ENCODE measurements around the gene CCDC154.

The CCDC154 gene

GRCh38 chr16:1454561-1454960, 10.2 kb upstream of the CCDC154 start:
- TF ChIP-seq CTCF (IDR thresholded peaks at IDR 0.05; ENCODE audit: low read length, missing control alignments): no peak
- DNase-seq (ENCODE audit: low read depth): no peak
- H3K4me3 ChIP-seq (replicated peaks; ENCODE audit: low read depth, low read length): no peak overlapping the region

- H3K4me3 ChIP-seq (replicated peaks; ENCODE audit: low read depth, low read length): no peak overlapping the region
- no peak for DNase-seq (ENCODE audit: low read depth)
- TF ChIP-seq CTCF (IDR thresholded peaks at IDR 0.05; ENCODE audit: low read length, missing control alignments): no peak
These were observed 9.0 kb upstream of the CCDC154 start for GRCh38 chr16:1453316-1453715.

GRCh38 chr16:1452530-1452929, 8.2 kb upstream of the CCDC154 start:
- no peak for TF ChIP-seq CTCF (IDR thresholded peaks at IDR 0.05; ENCODE audit: low read length, missing control alignments)
- H3K4me3 ChIP-seq (replicated peaks; ENCODE audit: low read depth, low read length): no peak overlapping the region
- no peak for DNase-seq (ENCODE audit: low read depth)

- no peak for DNase-seq (ENCODE audit: low read depth)
- TF ChIP-seq CTCF (IDR thresholded peaks at IDR 0.05; ENCODE audit: low read length, missing control alignments): no peak
- no peak overlapping the region for H3K4me3 ChIP-seq (replicated peaks; ENCODE audit: low read depth, low read length)
These were observed 7.5 kb upstream of the CCDC154 start for GRCh38 chr16:1451702-1452392.

- no peak overlapping the region for H3K4me3 ChIP-seq (replicated peaks; ENCODE audit: low read depth, low read length)
- DNase-seq (ENCODE audit: low read depth): no peak
- TF ChIP-seq CTCF (IDR thresholded peaks at IDR 0.05; ENCODE audit: low read length, missing control alignments): no peak
These were observed 6.5 kb upstream of the CCDC154 start for GRCh38 chr16:1450841-1451240.

GRCh38 chr16:1450218-1450617, 5.9 kb upstream of the CCDC154 start:
- DNase-seq (ENCODE audit: low read depth): no peak
- no peak for TF ChIP-seq CTCF (IDR thresholded peaks at IDR 0.05; ENCODE audit: low read length, missing control alignments)
- no peak overlapping the region for H3K4me3 ChIP-seq (replicated peaks; ENCODE audit: low read depth, low read length)

GRCh38 chr16:1449201-1449788, 4.9 kb upstream of the CCDC154 start:
- TF ChIP-seq CTCF (IDR thresholded peaks at IDR 0.05; ENCODE audit: low read length, missing control alignments): no peak
- no peak for DNase-seq (ENCODE audit: low read depth)

More at GRCh38 chr16:1449201-1449788, 4.9 kb upstream of the CCDC154 start:
- H3K4me3 ChIP-seq (replicated peaks; ENCODE audit: low read depth, low read length): no peak overlapping the region

All from fibroblast of pulmonary artery (primary cell).